KOPT-K1 (cell line): ENCODE data around the gene SLC23A1.

Source experiments
- H3K27ac ChIP-seq: fragments of 200-600 bp; sonication (generic); 2 replicates; pipeline ENCODE4 v1.5.1; 2016; ENCODE audit warnings: antibody characterized with exemption, mild to moderate bottlenecking, low read depth, low read length; ENCODE audit not compliant: poor library complexity, severe bottlenecking
- H3K36me3 ChIP-seq: fragments of 200-600 bp; sonication (generic); 2 replicates; pipeline ENCODE4 v1.5.1; 2017; ENCODE audit warnings: antibody characterized with exemption, mild to moderate bottlenecking, low read length, moderate library complexity; ENCODE audit not compliant: insufficient read depth
- H3K9me3 ChIP-seq: fragments of 200-600 bp; sonication (generic); 2 replicates; pipeline ENCODE4 v1.5.1; 2017; ENCODE audit warnings: antibody characterized with exemption, low read length, mild to moderate bottlenecking; ENCODE audit not compliant: insufficient read depth, poor library complexity, severe bottlenecking

The SLC23A1 gene

DNA sequence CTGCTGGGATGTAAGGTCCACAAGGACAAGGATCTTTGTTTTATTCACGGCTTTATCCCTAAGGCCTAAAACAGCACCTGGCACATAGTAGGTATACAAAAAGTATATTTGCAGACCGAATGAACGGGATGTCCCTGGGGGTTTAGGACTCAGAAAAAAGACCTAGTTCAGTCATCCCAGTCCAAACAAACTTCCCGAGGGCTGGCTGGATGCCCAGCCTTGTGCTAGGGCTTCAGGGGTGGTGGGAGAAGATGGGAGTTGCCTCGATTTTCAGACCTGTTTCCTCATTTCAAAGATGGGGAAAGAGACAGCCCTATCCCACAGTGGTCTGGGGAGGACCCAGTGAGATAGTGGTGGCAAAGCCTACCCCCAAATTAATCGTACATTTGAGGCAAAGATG, 14.8 kb upstream of the SLC23A1 start:
- Histone ChIP-seq H3K9me3 (no peaks in the 10 kb centered on the region), H3K27ac (no peak overlapping the region), H3K36me3 (peaks cover 14% of the 10 kb centered on the region; the same call in 1 of the 2 replicates)

DNA sequence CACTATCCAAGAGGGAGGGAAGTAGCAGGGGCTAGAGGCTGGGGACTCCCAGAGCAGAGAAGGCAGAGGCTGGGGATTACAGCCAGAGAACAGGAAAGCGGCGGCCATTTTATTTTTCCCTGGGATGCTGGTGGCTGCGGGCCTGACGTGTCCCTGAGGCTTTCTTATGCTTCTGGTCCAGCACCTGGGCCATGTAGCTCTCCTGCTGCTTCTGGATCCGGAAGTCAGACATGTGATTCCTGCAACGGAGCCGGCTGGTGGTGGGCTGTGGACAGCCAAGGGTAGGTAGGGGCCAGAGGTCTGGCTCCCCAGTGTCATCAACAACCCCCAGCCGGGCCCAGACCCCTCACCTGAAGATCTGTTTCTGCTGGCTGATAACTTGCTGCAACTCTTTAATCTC, 13.6 kb upstream of the SLC23A1 start:
- Histone ChIP-seq H3K9me3 (no peaks in the 10 kb centered on the region), H3K36me3 (peaks cover 14% of the 10 kb centered on the region; the same call in 1 of the 2 replicates), H3K27ac (no peak overlapping the region)

DNA sequence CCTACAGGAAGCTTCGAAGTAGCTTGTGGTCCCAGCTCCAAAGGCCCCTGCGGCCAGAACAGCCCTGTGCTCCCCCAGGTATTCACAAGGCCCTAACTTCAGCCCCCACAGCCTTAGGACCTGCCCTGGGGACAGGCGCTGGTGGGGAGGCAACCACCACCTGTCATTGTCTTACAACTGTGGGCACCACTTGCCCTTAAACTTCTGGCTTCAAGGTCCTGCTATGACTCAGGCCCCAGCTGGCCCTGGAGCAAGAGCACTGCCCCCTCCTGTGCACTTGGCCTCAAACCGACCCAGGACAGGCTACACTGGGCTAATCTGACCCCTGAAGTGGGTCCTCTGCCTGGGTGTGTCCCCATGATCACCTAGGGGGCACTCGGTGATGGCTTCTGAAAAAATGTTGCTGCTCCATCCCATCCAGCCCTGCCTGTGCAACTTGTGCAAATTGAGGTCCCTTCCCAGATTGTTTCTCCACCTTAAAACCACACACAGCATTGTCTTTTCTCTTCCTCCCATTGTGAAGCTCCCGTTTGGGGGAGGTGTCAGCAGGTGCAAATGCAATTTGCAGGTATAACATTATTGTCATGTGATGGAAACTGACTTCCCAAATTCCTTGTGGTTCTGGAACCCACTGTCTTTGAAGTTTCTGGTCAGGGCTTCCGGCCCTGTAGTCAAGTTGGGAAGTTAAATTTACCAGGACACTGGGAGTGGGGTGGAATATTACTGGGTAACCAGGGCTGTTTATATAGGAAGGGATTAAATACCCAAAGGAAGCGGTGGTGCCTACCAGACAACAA, 12.9 kb upstream of the SLC23A1 start:
- H3K27ac ChIP-seq = no peak overlapping the region
- H3K9me3 ChIP-seq = no peaks in the 10 kb centered on the region
- peaks cover 14% of the 10 kb centered on the region; the same call in 1 of the 2 replicates for H3K36me3 ChIP-seq

DNA sequence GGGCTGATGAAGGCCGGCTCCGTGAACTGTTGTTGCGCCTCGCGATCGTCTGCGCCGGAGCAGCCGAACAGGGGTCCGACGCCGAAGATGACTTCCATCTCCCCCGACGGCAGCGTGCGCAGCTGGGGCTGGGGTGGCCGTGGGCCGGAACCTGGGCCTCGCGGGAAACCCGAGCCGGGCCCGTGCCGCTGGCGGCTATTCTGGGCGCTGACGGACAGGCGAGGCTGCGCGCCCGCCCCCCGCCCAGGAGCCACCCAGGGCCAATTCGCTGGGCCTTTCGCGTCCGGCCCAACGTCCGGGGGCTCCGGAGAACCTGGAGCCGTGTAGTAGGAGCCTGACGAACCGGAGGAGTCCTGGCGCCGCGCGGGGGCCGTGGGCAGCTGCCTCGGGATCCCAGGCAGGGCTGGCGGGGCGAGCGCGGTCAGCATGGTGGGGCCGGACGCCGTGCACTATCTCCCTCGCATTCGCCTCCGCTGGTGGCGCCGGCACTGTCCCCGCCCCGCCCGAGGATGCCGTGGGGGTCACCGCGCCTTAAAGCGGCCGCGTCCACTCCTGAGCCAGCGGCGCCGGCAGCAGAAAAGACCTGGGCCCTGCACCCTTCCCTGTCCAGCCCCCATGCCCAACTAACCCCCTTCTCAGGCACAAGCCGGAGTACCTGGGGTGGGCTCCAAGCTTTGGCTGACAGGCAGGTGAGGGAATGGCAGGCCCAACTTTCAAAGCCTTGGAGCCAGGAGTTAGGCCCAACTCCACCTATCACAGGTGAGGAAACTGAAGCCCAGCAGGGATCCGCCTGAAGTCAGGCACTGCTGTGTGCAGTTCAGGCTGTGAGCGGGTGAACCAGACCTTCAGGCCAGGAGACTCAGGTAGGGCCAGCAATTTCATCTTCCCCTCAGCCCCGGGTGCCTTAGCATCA, 11.8 kb upstream of the SLC23A1 start, which contains the start of gene PROB1:
Gene PROB1, minus strand, starts transcription at position 451 of the 913 bp plus-strand sequence. Its CDS starts 23 bp downstream, at position 428.
- Histone ChIP-seq H3K9me3 (no peaks in the 10 kb centered on the region), H3K36me3 (peaks cover 14% of the 10 kb centered on the region; the same call in 1 of the 2 replicates), H3K27ac (no peak within 1 kb of the TSS)

DNA sequence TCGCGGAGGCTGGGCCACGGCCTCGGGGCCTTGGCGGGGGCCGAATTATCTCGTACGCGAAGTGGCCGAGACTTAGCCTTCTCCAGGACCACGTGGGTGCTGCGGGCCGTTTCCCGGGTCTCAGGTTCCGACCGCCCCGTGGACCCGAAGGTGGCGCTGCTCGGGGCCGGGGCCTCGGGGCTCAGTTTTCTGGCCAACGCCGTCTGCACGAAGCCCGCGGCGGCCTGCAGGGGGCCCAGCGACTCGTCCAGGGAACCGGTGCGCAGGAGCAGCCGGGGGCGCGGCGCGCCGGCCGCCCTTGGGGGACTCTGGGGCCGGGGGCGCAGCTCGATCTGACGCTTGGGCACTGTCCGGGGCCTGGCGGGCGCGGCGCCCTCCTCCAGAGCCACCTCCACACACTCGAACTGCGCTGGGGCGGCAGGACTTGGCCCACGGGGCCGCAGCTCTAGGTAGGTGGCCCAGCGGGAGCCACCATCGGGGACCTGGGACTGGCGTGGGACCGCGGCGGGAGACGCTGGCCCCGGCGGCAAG, 11.1 kb upstream of the SLC23A1 start:
- Histone ChIP-seq H3K36me3 (peaks cover 17% of the 10 kb centered on the region; the same call in 1 of the 2 replicates), H3K27ac (no peak overlapping the region), H3K9me3 (no peaks in the 10 kb centered on the region)

DNA sequence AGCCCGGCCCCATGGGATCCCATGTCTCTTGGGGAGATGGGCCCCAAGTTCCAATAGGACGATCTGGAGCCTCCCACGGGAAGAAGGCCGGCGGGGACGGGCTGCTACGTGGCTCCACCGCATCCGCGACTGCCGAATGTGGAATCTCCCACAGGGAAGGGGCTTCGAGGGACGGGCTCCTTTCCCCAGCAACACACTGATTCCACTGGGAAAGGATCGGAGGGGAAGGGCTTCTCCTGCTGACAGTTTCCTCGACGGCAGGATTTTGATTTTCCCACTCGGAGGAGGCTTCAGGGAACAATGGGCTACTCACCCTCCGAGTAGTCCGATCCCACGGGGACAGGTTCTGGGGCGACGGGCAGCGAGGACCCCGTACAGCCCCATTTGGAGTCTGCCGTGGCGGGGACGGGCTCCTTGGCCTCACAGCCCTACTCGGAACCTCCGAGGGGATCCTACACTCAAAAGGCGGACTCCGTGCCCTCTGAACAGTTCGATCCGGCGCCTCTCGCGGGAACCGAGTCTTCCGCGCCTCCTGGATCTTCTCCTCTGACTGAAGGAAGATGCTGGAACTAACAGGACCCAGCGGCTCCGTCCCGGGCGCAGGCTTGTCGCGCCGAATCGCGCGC, 10.5 kb upstream of the SLC23A1 start:
- Histone ChIP-seq H3K9me3 (no peaks in the 10 kb centered on the region), H3K36me3 (peaks cover 20% of the 10 kb centered on the region; the same call in 1 of the 2 replicates), H3K27ac (peak overlapping the region; percentile 100)

DNA sequence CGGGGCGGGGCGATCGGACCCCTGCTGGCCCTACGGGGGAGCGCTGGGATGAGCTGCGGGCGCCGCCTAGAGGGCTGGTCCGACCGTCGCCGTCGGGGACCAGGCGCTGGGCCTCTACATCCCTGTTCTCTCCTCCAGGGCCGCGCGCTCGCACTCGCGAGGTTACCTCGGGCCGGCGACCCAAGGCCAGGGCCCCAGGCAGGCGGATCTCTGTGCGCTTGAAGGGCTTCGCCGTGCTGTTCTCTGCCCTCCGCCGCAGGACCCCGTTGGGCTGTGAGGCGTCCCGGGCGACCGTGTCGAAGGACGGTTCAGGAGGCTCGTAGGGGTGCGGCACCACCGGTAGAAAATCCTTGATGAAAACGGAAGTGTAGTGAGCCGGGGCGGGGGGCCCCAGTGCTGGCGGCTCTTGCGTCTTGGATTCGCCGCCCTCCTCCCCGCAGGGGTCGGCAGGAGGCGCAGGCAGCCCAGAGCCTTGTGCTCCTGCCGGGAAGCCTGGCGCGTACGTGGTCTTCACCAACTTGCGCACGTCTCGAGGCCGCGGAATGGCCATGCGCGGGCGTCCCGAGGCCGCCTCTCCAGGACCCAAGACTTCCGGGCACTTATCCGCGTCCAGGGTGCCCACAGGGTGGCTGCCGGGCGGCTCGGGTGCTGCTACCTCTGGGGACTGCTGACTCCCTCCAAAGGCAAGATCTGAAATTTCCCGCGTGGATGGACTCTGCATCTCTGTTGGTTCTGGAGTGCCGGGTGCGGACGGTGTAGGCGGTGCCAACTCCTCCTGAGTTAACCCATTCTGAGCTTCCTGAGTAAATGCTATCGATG, 9.8 kb upstream of the SLC23A1 start:
- peaks cover 24% of the 10 kb centered on the region for H3K36me3 ChIP-seq
- H3K9me3 ChIP-seq = no peaks in the 10 kb centered on the region
- H3K27ac ChIP-seq = peak overlapping the region; percentile 100

DNA sequence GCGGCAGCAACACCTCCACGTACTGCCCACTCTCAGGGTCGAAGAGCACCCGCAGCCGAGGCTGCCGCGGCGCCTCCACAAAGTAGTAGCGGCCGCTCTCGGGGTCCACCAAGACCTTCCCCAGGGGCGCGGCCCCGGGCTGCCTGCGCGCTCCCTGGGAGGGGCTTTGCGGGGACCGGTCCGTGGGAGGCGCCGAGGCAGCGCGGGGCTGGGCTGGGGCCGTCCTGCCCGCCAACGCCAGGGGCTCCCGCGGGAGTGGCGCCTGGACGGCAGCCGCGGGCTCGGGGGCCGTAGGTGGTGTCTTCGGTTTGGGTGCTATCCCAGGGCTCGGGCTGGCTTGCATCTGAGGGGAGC, 9.2 kb upstream of the SLC23A1 start:
- Histone ChIP-seq H3K27ac (peak overlapping the region; percentile 100), H3K36me3 (peaks cover 30% of the 10 kb centered on the region), H3K9me3 (no peaks in the 10 kb centered on the region)

DNA sequence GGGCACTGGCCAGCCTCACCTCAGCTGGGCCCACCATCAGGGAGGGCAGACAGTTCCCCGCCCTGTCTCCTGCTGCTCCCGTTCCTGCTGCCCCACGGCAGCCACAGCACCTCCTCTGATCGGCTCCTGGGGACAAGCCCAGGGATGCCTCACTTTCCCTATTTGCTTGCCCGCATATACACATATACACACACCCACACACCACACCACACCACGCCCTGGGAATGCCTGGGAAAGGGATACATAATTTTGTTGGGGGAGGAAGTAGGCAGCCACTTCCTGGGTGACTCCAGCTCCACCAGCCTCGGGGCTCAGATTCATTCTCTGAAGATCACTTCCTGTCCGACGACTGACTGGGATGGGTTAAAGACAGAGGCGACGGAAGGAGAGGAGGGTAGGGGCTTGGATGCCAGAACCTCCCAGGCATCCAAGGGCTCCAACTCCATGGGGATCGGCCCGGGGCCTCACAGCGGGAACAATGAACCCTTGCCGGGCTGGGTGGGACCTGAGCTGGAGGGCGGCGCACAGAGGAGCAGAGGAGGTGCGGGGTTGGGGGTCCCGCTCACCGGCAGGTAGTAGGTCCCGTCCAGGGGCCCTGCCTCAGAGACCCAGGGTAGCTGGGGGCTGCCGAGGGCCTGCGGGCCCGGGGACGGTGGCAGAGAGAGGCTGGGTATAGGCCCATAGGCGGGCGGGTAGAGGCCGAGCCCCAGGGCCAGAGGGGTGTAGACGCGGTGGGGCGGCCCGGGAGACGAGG, 8.7 kb upstream of the SLC23A1 start:
- Histone ChIP-seq H3K27ac (peak overlapping the region; percentile 100), H3K9me3 (no peaks in the 10 kb centered on the region), H3K36me3 (peaks cover 36% of the 10 kb centered on the region)

DNA sequence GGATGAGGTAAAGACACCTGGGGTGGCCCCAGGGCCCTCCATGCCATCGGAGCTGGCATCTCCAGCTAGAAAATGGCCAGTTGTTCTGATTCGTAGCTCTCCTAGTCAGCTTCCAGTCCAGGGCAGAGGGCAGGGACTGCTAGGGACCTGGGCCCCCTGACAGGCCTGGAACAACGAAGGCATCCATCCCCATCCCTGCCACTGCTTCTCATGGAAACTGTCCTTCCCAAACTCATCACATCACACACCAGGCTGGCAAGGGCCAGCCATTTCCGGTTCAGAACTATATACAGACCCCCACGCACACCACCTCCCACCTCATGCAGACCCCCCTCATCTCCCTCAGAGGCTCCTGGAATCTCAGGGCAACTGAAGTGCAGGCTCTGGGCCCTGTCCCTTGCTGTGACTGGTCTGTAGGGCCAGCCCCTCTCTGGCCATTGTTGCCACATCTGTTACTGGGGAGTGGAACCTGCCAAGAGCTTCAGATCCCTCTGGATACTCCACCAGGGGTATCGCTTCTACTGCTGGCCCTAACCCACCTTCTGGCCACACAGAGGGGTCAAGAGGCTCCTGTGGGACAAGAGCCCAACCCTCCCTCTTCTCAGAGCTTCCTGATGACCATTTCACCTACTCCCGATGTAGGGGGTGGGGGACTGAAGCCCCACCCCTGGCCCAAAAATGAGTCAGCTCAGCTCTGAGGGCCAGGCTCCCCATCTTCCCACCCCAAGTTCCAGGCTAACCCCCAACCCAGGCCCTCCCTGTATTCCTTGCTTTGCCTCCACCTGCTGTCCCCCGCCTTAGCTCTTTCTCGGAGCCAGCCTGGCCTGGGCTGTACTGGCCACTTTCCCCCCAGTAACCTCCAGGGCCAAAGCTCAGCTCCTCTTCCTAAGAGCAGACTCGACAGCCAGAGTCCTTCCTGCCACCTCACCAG, 7.8 kb upstream of the SLC23A1 start:
- Histone ChIP-seq H3K9me3 (no peaks in the 10 kb centered on the region), H3K27ac (peak overlapping the region; percentile 100), H3K36me3 (peaks cover 39% of the 10 kb centered on the region)

DNA sequence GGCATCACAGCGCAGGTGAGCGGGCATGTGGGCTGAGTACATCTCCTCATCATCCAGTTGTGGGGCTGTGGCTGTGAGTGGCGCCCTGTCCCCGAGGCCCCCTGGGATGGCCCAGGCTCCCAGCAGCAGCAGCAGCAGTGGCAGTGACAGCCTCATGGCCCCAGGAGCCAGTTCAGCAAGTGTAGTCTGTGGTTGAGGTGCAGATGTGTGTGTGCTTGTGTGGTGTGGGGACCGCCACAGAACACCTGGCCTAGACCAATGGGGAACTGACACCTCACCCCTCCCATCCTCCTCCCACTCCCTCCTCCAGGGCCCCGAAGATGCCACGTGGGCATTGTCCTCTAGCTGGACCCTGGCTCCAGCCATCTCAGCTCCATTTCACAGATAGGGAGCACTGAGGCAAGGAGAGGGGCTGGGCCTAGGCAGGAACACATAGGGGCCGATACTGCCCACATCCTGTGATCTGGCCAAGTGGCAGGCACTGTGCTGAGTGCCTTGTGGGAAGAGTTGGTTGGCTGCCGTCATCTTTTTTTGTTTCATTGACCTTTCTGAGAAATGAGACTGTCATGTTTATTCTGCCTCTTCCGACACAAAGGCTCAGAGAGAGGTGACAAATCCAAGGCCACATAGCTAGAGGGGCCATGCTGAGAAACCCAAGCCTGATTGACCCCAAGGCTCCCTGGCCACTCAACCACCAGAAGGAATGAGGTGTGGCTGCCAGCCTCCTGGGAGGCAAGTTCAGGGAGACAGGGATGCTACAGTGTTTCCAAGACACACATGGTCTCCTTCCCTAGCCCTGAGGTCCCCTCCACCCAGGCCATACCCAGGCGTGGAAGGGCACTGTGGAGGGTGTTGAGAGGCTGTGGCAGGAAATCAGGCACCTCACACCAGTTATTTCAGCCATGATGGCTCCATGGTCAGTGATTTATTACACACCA, 6.9 kb upstream of the SLC23A1 start, which contains the start of gene MZB1:
Gene MZB1, minus strand, starts transcription at position 213 of the 938 bp plus-strand sequence. Its CDS starts 57 bp downstream, at position 156.
- no peaks in the 10 kb centered on the region for H3K9me3 ChIP-seq
- peak within 1 kb of the TSS; percentile 100 for H3K27ac ChIP-seq
- H3K36me3 ChIP-seq = peaks cover 31% of the 10 kb centered on the region
